Stomach (tissue), 9 donors: ENCODE results near the gene UGT1A1. TPM values are rescaled to one million over a fixed set of nuclear protein-coding genes. Genes with fewer than 3 reads are reported as not detected.

Experiments used
- DNase-seq, 2 donors: peaks; one replicate each; pipeline versions ENCODE4 v3.0.0 to v3.0.0-alpha.2; 2013 to 2019
- H3K27ac ChIP-seq, 5 donors: fragments of 200-600 bp in 4 of 5; sonication (generic) in 4 of 5; one replicate each; pipeline ENCODE4 v1.5.1; 2013 to 2019; ENCODE audit warnings: mild to moderate bottlenecking in 1 of 5, moderate library complexity in 1 of 5
- H3K27me3 ChIP-seq, 3 donors: fragments of 200-600 bp; sonication (generic); one replicate each; pipeline ENCODE4 v1.5.1; 2017 to 2019; ENCODE audit warnings: mixed run types in 1 of 3
- H3K36me3 ChIP-seq, 4 donors: fragments of 200-600 bp; sonication (generic); 1 replicate in 3 of 4; 2 replicates in 1 of 4; pipeline ENCODE4 v1.5.1; 2016 to 2019
- H3K4me1 ChIP-seq, 4 donors: fragments of 200-600 bp; sonication (generic); one replicate each; pipeline ENCODE4 v1.5.1; 2016 to 2019
- H3K4me3 ChIP-seq, 4 donors: fragments of 200-600 bp; sonication (generic) in 3 of 4; one replicate each; pipeline ENCODE4 v1.5.1; 2016 to 2019; ENCODE audit warnings: mild to moderate bottlenecking in 1 of 4
- H3K9me3 ChIP-seq, 4 donors: fragments of 200-600 bp; sonication (generic); one replicate each; pipeline ENCODE4 v1.5.1; 2016 to 2019
- CTCF ChIP-seq, 7 experiments: fragments of 450-650 bp in 4 of 7; fragments of 200-600 bp in 3 of 7; sonication (generic) in 3 of 7; IDR thresholded peaks; one replicate each; pipeline ENCODE4 v1.5.1; 2016 to 2019; ENCODE audit warnings: antibody characterized with exemption in 7 of 7, control low read depth in 2 of 7, mild to moderate bottlenecking in 1 of 7
- EP300 ChIP-seq: sonication (generic); formaldehyde crosslinking; IDR thresholded peaks from one replicate; pipeline ENCODE4 v1.6.1; 2017; ENCODE audit warnings: antibody characterized with exemption
- POLR2A ChIP-seq, 4 donors: fragments of 450-650 bp; IDR thresholded peaks; one replicate each; pipeline ENCODE4 v1.6.1; 2016; ENCODE audit warnings: antibody characterized with exemption in 4 of 4, control low read depth in 2 of 4, mild to moderate bottlenecking in 1 of 4, moderate library complexity in 1 of 4
- POLR2AphosphoS5 ChIP-seq, 3 donors: sonication (generic); formaldehyde crosslinking; IDR thresholded peaks; one replicate each; pipeline ENCODE4 v1.6.1; 2016; ENCODE audit warnings: antibody characterized with exemption in 3 of 3
- WGBS, 5 donors: extraction: QIAGEN DNeasy Blood & Tissue Kit in 3 of 5; methylation state at CpG; one replicate each; pipeline versions ENCODE4 v1.1.5 to v1.1.7; 2013 to 2018; 5-methylcytosine and 5-hydroxymethylcytosine counted together
- intact Hi-C: fragments of 100-400 bp; cut with DNase I; formaldehyde crosslinking; loops from one replicate; pipeline ENCODE4 v1.15.1; 2023; ENCODE audit warnings: low total_unique reads
- polyA plus RNA-seq, 3 donors: library from polyadenylated mRNA; stranded (reverse); fragments of 200-250 nt; gene quantifications; one replicate each; pipeline ENCODE4 v1.2.3, GENCODE V29; 2013
- total RNA-seq, 5 donors: library from RNA; depleted of rRNA; stranded (reverse); fragments of >200 nt; gene quantifications; one replicate each; pipeline versions ENCODE4 v1.1.0 to v1.2.3, GENCODE V29; 2014 to 2016
- donor health status: healthy with polysubstance abuse.
- donor health status: Bipolar disorder and iron deficiency.
- donor health status: healthy.

UGT1A1 gene
- total and polyA plus RNA-seq, 8 donors, result 0.43 to 73.0 (median 0.89) TPM; not detected in 3

- intact Hi-C loops, result no loop called here
- H3K4me1 ChIP-seq, result no peaks in the 10 kb centered on the region
- peak in 1 of 2 donors; percentile 20 for DNase-seq
- no peak overlapping the region for H3K4me3 ChIP-seq
- TF ChIP-seq EP300, result no peak
- TF ChIP-seq CTCF (IDR thresholded peaks at IDR 0.05), result no peak
- TF ChIP-seq POLR2AphosphoS5 (IDR thresholded peaks at IDR 0.05), result no peak
- TF ChIP-seq POLR2A (IDR thresholded peaks at IDR 0.05), result no peak
- no peaks in the 10 kb centered on the region for H3K36me3 ChIP-seq
- no peak overlapping the region for H3K27ac ChIP-seq
- H3K9me3 ChIP-seq, result no peaks in the 10 kb centered on the region
- 70 to 83% (median 77%) methylated on average over 3 of the region's 3 CpGs for WGBS, 5 donors
- H3K27me3 ChIP-seq, result peaks cover 0 to 4% (median 0%) of the 10 kb centered on the region in 3 donors
Observed at GRCh38 chr2:233817361-233817911, 57.4 kb downstream of the UGT1A1 start.

GRCh38 chr2:233817995-233818638 lies 58.0 kb downstream of the UGT1A1 start:
- H3K4me3 ChIP-seq, result no peak overlapping the region
- TF ChIP-seq CTCF (IDR thresholded peaks at IDR 0.05), result no peak
- TF ChIP-seq POLR2A (IDR thresholded peaks at IDR 0.05), result no peak
- no peak overlapping the region for H3K27ac ChIP-seq
- H3K9me3 ChIP-seq, result no peaks in the 10 kb centered on the region
- H3K27me3 ChIP-seq, result peaks cover 0 to 4% (median 0%) of the 10 kb centered on the region in 3 donors
- peak in 1 of 2 donors; percentile 22 for DNase-seq
- WGBS, 5 donors, result 83 to 92% (median 86%) methylated on average over 8 to 11 of the region's 11 CpGs
- H3K4me1 ChIP-seq, result no peaks in the 10 kb centered on the region
- H3K36me3 ChIP-seq, result no peaks in the 10 kb centered on the region
- intact Hi-C loops, result no loop called here

- Histone ChIP-seq H3K36me3 (no peaks in the 10 kb centered on the region), H3K27ac (no peak overlapping the region), H3K4me3 (no peak overlapping the region), H3K27me3 (peaks cover 0 to 4% (median 0%) of the 10 kb centered on the region in 3 donors), H3K4me1 (no peaks in the 10 kb centered on the region), H3K9me3 (no peaks in the 10 kb centered on the region)
- WGBS, 5 donors, result 67 to 84% (median 78%) methylated on average over 11 to 17 of the region's 17 CpGs
- DNase-seq, result peak in 1 of 2 donors; percentile 15
- TF ChIP-seq POLR2A (IDR thresholded peaks at IDR 0.05) (no peak), CTCF (IDR thresholded peaks at IDR 0.05) (no peak), EP300 (no peak), POLR2AphosphoS5 (IDR thresholded peaks at IDR 0.05) (no peak)
- intact Hi-C loops, result no loop called here
Observed at GRCh38 chr2:233818639-233819621, 58.9 kb downstream of the UGT1A1 start.
